Astrocyte (in vitro differentiated cells and primary cell): ENCODE data around the gene MECR.

Experiments used
- EZH2 ChIP-seq: IDR thresholded peaks from 2 replicates; pipeline ENCODE4 v1.6.1; 2012; ENCODE audit warnings: mild to moderate bottlenecking, low read length, inconsistent platforms; ENCODE audit not compliant: insufficient read depth
- TF ChIP-seq, protein P1 (sequence below): IDR thresholded peaks from 2 replicates; pipeline ENCODE4 v1.5.1; 2011; ENCODE audit warnings: low read depth, mild to moderate bottlenecking, inconsistent platforms, low read length, moderate library complexity; ENCODE audit not compliant: insufficient read depth

DNA sequence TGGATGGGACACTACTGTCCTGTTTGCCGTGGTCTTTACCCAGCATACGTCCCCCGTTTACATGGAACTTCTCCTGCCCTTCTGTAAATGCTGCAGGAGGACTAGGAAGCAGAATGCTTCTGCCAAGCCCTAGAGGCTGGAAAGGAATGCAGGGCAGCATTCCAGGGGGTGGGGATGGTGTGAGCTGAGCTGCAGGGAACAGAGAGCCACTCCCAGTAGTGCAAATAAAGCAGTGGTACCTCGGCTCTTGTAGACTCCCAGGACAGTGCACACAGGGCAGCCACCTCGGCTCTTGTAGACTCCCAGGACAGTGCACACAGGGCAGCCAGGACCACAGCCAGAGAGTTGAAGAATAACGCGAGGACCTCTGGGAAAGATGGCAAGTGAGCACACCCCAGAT is 41.0 kb upstream of the MECR start:
- TF ChIP-seq, protein P1, sequence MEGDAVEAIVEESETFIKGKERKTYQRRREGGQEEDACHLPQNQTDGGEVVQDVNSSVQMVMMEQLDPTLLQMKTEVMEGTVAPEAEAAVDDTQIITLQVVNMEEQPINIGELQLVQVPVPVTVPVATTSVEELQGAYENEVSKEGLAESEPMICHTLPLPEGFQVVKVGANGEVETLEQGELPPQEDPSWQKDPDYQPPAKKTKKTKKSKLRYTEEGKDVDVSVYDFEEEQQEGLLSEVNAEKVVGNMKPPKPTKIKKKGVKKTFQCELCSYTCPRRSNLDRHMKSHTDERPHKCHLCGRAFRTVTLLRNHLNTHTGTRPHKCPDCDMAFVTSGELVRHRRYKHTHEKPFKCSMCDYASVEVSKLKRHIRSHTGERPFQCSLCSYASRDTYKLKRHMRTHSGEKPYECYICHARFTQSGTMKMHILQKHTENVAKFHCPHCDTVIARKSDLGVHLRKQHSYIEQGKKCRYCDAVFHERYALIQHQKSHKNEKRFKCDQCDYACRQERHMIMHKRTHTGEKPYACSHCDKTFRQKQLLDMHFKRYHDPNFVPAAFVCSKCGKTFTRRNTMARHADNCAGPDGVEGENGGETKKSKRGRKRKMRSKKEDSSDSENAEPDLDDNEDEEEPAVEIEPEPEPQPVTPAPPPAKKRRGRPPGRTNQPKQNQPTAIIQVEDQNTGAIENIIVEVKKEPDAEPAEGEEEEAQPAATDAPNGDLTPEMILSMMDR = no peak
- no peak for TF ChIP-seq EZH2
